IMR-90 (cell line): ENCODE measurements around the gene GOLGA1. TPM values are rescaled to one million over a fixed set of nuclear protein-coding genes. Genes with fewer than 3 reads are reported as not detected.

ENCODE experiments used
- ATAC-seq: fragments of 200-7000 bp; cut with Tn5 transposase; 2 replicates; pipeline ENCODE4 v1.9.1; 2020; ENCODE audit warnings: low read depth, mild to moderate bottlenecking, moderate library complexity
- BruUV-seq: library from RNA; stranded (reverse); fragments of 400-500 nt; replicated peaks from 2 replicates; lab custom pipeline; 2021; lab: Mats Ljungman, UMichigan
- CTCF ChIA-PET: fragments of 300-600 bp; formaldehyde crosslinking; extraction: SDS; loops from one replicate; lab custom pipeline; 2021; ENCODE audit warnings: antibody characterized with exemption; lab: Yijun Ruan, JAX
- POLR2A ChIA-PET: fragments of 300-600 bp; sonication (Branson Sonifier 250); formaldehyde crosslinking; loops from one replicate; lab custom pipeline; 2022; ENCODE audit warnings: antibody characterized with exemption; ENCODE audit not compliant: unreplicated experiment; lab: Charles Lee
- DNase-seq: peaks from one replicate; pipeline ENCODE4 v3.0.0; 2013
- H2AFZ ChIP-seq: replicated peaks from 2 replicates; pipeline ENCODE3; 2013; ENCODE audit warnings: low read length, mild to moderate bottlenecking; ENCODE audit not compliant: poor library complexity
- H2AK5ac ChIP-seq: 2 replicates; pipeline ENCODE4 v1.6.1; 2013; ENCODE audit warnings: low read depth, low read length, inconsistent platforms
- H2AK9ac ChIP-seq: replicated peaks from 2 replicates; pipeline ENCODE3; 2013; ENCODE audit warnings: mild to moderate bottlenecking, low read depth, low read length, moderate library complexity; ENCODE audit not compliant: poor library complexity
- H2BK120ac ChIP-seq: 2 replicates; pipeline ENCODE4 v1.6.1; 2013; ENCODE audit warnings: low read depth, low read length, inconsistent platforms
- H2BK15ac ChIP-seq: 3 replicates; pipeline ENCODE4 v1.6.1; 2013; ENCODE audit warnings: low read depth, low read length, inconsistent platforms
- H2BK20ac ChIP-seq: 2 replicates; pipeline ENCODE4 v1.6.1; 2013; ENCODE audit warnings: low read depth, mild to moderate bottlenecking, inconsistent platforms, low read length, moderate library complexity
- H2BK5ac ChIP-seq: 2 replicates; pipeline ENCODE4 v1.6.1; 2013; ENCODE audit warnings: mild to moderate bottlenecking, low read depth, low read length, inconsistent platforms; ENCODE audit not compliant: poor library complexity, severe bottlenecking
- H3K14ac ChIP-seq: replicated peaks from 2 replicates; pipeline ENCODE4 v1.6.1; 2013; ENCODE audit warnings: low read depth, low read length, inconsistent platforms
- H3K18ac ChIP-seq: 2 replicates; pipeline ENCODE4 v1.6.1; 2013; ENCODE audit warnings: low read depth, low read length, control low read depth
- H3K23ac ChIP-seq: 2 replicates; pipeline ENCODE4 v1.6.1; 2013; ENCODE audit warnings: low read depth, low read length, inconsistent platforms
- H3K27ac ChIP-seq: 2 replicates; pipeline ENCODE4 v1.5.1; 2013; ENCODE audit warnings: mild to moderate bottlenecking, control low read depth, low read length; ENCODE audit not compliant: insufficient read depth
- H3K27me3 ChIP-seq: 2 replicates; pipeline ENCODE4 v1.6.1; 2013; ENCODE audit warnings: low read length; ENCODE audit not compliant: control insufficient read depth, insufficient read depth
- H3K36me3 ChIP-seq: 2 replicates; pipeline ENCODE4 v1.6.1; 2013; ENCODE audit warnings: low read length, mixed read lengths; ENCODE audit not compliant: control insufficient read depth, insufficient read depth
- H3K4ac ChIP-seq: 2 replicates; pipeline ENCODE4 v1.6.1; 2013; ENCODE audit warnings: low read depth, low read length, inconsistent platforms
- H3K4me1 ChIP-seq: 2 replicates; pipeline ENCODE4 v1.6.1; 2013; ENCODE audit warnings: low read length, mixed read lengths; ENCODE audit not compliant: control insufficient read depth, insufficient read depth
- H3K4me2 ChIP-seq: 2 replicates; pipeline ENCODE4 v1.6.1; 2013; ENCODE audit warnings: low read depth, mild to moderate bottlenecking, control low read depth, low read length, moderate library complexity
- H3K4me3 ChIP-seq: 2 replicates; pipeline ENCODE4 v1.5.1; 2013; ENCODE audit warnings: low read depth, mild to moderate bottlenecking, control low read depth, low read length, moderate library complexity; ENCODE audit not compliant: insufficient read depth
- H3K56ac ChIP-seq: 2 replicates; pipeline ENCODE4 v1.6.1; 2013; ENCODE audit warnings: low read length, inconsistent platforms; ENCODE audit not compliant: insufficient read depth; ENCODE audit errors: extremely low read depth
- H3K79me1 ChIP-seq, 2 experiments: 2 replicates each; pipeline ENCODE4 v1.6.1; 2013; ENCODE audit warnings: low read length in 2 of 2, inconsistent platforms in 1 of 2, low read depth in 1 of 2
- H3K9ac ChIP-seq: 2 replicates; pipeline ENCODE4 v1.6.1; 2013; ENCODE audit warnings: low read depth, low read length, control low read depth
- H3K9me1 ChIP-seq: 2 replicates; pipeline ENCODE4 v1.6.1; 2013; ENCODE audit warnings: low read length, inconsistent platforms; ENCODE audit not compliant: insufficient read depth
- H3K9me3 ChIP-seq: 2 replicates; pipeline ENCODE4 v1.6.1; 2013; ENCODE audit warnings: low read length; ENCODE audit not compliant: control insufficient read depth, insufficient read depth
- H4K20me1 ChIP-seq: 2 replicates; pipeline ENCODE4 v1.6.1; 2013; ENCODE audit warnings: low read length, inconsistent platforms; ENCODE audit not compliant: insufficient read depth
- H4K5ac ChIP-seq: 2 replicates; pipeline ENCODE4 v1.6.1; 2013; ENCODE audit warnings: mild to moderate bottlenecking, low read depth, low read length, control low read depth
- H4K8ac ChIP-seq, 2 experiments: 2 replicates each; pipeline ENCODE4 v1.6.1; 2013; ENCODE audit warnings: low read depth in 2 of 2, low read length in 2 of 2, control low read depth in 1 of 2, inconsistent platforms in 1 of 2
- H4K91ac ChIP-seq: 2 replicates; pipeline ENCODE4 v1.6.1; 2013; ENCODE audit warnings: low read depth, low read length, inconsistent platforms; ENCODE audit not compliant: insufficient read depth
- BHLHE40 ChIP-seq: fragments of 150-350 bp; IDR thresholded peaks from 2 replicates; pipeline ENCODE4 v1.6.1; 2016; ENCODE audit warnings: mild to moderate bottlenecking, low read depth, low read length
- CEBPB ChIP-seq: IDR thresholded peaks from 2 replicates; pipeline ENCODE4 v1.6.1; 2012; ENCODE audit warnings: low read depth, low read length, improper control_type of control experiment
- CHD1 ChIP-seq: IDR thresholded peaks from 2 replicates; pipeline ENCODE4 v1.6.1; 2012; ENCODE audit warnings: low read depth, low read length, improper control_type of control experiment
- MXI1 ChIP-seq: IDR thresholded peaks from 2 replicates; pipeline ENCODE4 v1.6.1; 2012; ENCODE audit warnings: low read depth, mild to moderate bottlenecking, low read length, moderate library complexity, borderline replicate concordance
- NFE2L2 ChIP-seq: fragments of 150-350 bp; IDR thresholded peaks from 2 replicates; pipeline ENCODE4 v1.6.1; 2016; ENCODE audit warnings: low read depth, mild to moderate bottlenecking, low read length
- RFX5 ChIP-seq: IDR thresholded peaks from 2 replicates; pipeline ENCODE4 v1.8.0; 2012; ENCODE audit warnings: low read depth, mild to moderate bottlenecking, low read length, moderate library complexity
- WGBS, 2 experiments: methylation state at CpG; one replicate each; pipeline versions ENCODE4 v1.1.5 to v1.1.7; 2013; ENCODE audit warnings: missing lambda C conversion rate in 2 of 2; ENCODE audit not compliant: insufficient read length in 1 of 2; ENCODE audit errors: extremely low coverage in 2 of 2; 5-methylcytosine and 5-hydroxymethylcytosine counted together
- dilution Hi-C: fragments of 300-500 bp; cut with HindIII; formaldehyde crosslinking; loops from one replicate; pipeline ENCODE4 v1.14.3; 2018; ENCODE audit warnings: low sequenced_read_pairs; ENCODE audit not compliant: unreplicated experiment
- in situ Hi-C: fragments of 300-500 bp; cut with MboI; formaldehyde crosslinking; loops from 3 replicates; pipeline ENCODE4 v1.14.3; 2019; ENCODE audit warnings: low sequenced_read_pairs, inconsistent platforms, mixed read lengths
- intact Hi-C: fragments of 100-400 bp; cut with micrococcal nuclease; formaldehyde crosslinking; loops from 2 replicates; pipeline ENCODE4 v1.10.0; 2022
- polyA plus RNA-seq, 3 experiments: library from polyadenylated mRNA; depleted of rRNA; stranded (reverse); fragments of >200 nt; gene quantifications; 2 replicates each; pipeline ENCODE4 v1.2.3, GENCODE V29; 2012; ENCODE audit warnings: low replicate concordance in 1 of 3
- total RNA-seq: library from RNA; depleted of rRNA; stranded (reverse); fragments of >200 nt; gene quantifications from 2 replicates; pipeline ENCODE4 v1.2.3, GENCODE V29; 2012
- TF ChIP-seq, protein P1 (sequence below): conservative IDR thresholded peaks from 2 replicates; pipeline ENCODE4 v1.5.1; 2012; ENCODE audit warnings: mild to moderate bottlenecking, low read depth, low read length, improper control_type of control experiment

GOLGA1 gene
- total and polyA plus RNA-seq, 2 of the 4 experiments (the other 2 are of a cell fraction), result 10.6 to 12.7 TPM

DNA sequence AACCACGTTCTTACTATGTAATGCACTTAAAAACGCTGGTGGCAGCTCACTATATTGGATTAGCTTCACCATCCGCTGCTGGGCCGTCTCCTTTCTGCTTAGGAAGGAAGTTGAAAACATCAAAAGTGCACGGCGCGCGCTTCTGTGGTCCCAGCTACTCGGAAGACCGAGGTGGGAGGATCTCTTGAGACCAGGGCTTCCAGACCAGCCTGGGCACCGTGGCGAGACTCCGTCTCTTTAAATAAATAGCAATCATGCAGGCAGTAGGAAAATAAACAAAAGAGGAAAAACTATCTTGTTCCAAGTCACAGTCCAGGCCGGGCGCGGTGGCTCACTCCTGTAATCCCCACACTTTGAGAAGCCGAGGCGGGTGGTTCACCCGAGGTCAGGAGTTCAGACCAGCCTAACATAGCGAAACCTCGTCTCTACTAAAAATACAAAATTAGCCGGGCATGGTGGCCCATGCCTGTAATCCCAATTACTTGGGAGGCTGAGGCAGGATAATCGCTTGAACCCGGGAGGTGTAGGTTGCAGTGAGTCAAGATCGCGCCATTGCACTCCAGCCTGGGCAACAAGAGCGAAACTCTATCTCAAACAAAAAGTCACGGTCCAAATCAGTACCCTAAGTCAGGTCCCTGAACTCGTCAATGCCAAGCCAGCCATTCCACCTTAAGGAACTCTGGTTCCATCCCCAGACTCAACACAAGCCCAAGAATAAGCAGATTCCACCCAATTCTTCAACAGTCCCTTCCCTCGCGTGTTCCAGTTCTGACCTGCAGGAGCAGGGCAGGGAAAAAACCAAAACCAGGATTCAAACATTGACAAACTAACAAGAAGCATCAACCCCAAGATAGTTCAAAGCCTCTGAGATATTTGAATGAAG is 1.0 kb upstream of the GOLGA1 start:
- DNase-seq (peak; percentile 58), ATAC-seq (peak; percentile 40)
- no peaks in the 10 kb centered on the region for H3K27me3 ChIP-seq
- dilution Hi-C loops, result no loop called here
- peak overlapping the region; percentile 95 for H3K9ac ChIP-seq
- peak overlapping the region; percentile 96 for H3K56ac ChIP-seq
- peak overlapping the region; percentile 93 for H2BK5ac ChIP-seq
- H2AK5ac ChIP-seq, result peak overlapping the region; percentile 58
- peak overlapping the region; percentile 72 for H3K18ac ChIP-seq
- H3K36me3 ChIP-seq, result peaks cover 3% of the 10 kb centered on the region; the same call in 1 of the 2 replicates
- peak overlapping the region; percentile 84 for H3K4me3 ChIP-seq
- peak overlapping the region; percentile 94 for H2AFZ ChIP-seq
- no TSS peak for BruUV-seq
- H2BK120ac ChIP-seq, result peak overlapping the region; percentile 72
- H4K91ac ChIP-seq, result peak overlapping the region; percentile 89
- CTCF ChIA-PET, result no interaction called here
- in situ Hi-C loops, result loop anchor here (5.0 kb wide), 1 partner anchor 200 kb away; the partner anchor contains the start of gene SCAI
- WGBS, 2 experiments, result 16% methylated on average over 5 of the region's 31 CpGs; no CpG with 5 or more reads in 1 of the 2 experiments
- H2BK15ac ChIP-seq, result peak overlapping the region; percentile 8; the same call in 1 of the 3 replicates
- H3K9me3 ChIP-seq, result no peaks in the 10 kb centered on the region
- peak overlapping the region; percentile 97 for H3K23ac ChIP-seq
- peak overlapping the region; percentile 75 for H4K5ac ChIP-seq
- peak overlapping the region; percentile 8; the same call in 1 of the 2 replicates for H2BK20ac ChIP-seq
- peak overlapping the region; percentile 90 for H3K4me2 ChIP-seq
- peak overlapping the region; percentile 94 for H3K4ac ChIP-seq
- intact Hi-C loops, result loop anchor here (1.0 to 2.0 kb wide), 3 partner anchors 19 to 259 kb away; partner anchors contain the start of genes RABEPK and SCAI
- H3K4me1 ChIP-seq, result peaks cover 4% of the 10 kb centered on the region; the same call in 1 of the 2 replicates
- peaks cover 11 to 12% of the 10 kb centered on the region in 2 experiments for H3K79me1 ChIP-seq
- H2AK9ac ChIP-seq, result peak overlapping the region; percentile 97
- peak overlapping the region; percentile 98 for H3K14ac ChIP-seq
- peak overlapping the region; percentile 93 for H3K27ac ChIP-seq
- H4K20me1 ChIP-seq, result no peaks in the 10 kb centered on the region
- POLR2A ChIA-PET, result no interaction called here
- H3K9me1 ChIP-seq, result no peaks in the 10 kb centered on the region
- H4K8ac ChIP-seq, result peak overlapping the region; percentile 74 to 91
- no peak for TF ChIP-seq CEBPB
- 0 out of 2 replicates have a peak, but pooled peaks have one; percentile 12 for TF ChIP-seq MXI1
- TF ChIP-seq NFE2L2, result no peak
- TF ChIP-seq, protein P1, sequence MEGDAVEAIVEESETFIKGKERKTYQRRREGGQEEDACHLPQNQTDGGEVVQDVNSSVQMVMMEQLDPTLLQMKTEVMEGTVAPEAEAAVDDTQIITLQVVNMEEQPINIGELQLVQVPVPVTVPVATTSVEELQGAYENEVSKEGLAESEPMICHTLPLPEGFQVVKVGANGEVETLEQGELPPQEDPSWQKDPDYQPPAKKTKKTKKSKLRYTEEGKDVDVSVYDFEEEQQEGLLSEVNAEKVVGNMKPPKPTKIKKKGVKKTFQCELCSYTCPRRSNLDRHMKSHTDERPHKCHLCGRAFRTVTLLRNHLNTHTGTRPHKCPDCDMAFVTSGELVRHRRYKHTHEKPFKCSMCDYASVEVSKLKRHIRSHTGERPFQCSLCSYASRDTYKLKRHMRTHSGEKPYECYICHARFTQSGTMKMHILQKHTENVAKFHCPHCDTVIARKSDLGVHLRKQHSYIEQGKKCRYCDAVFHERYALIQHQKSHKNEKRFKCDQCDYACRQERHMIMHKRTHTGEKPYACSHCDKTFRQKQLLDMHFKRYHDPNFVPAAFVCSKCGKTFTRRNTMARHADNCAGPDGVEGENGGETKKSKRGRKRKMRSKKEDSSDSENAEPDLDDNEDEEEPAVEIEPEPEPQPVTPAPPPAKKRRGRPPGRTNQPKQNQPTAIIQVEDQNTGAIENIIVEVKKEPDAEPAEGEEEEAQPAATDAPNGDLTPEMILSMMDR, result no peak
- no peak for TF ChIP-seq BHLHE40
- TF ChIP-seq CHD1, result no peak
- TF ChIP-seq RFX5, result no peak
